Measurements from ENCODE around the gene ANK3. TPM values are rescaled to one million over a fixed set of nuclear protein-coding genes. Genes with fewer than 3 reads are reported as not detected.

ANK3 gene
- total and polyA plus RNA-seq, 3 donors from 2014 or later, result 23.5 to 39.9 (median 38.6) TPM

DNA sequence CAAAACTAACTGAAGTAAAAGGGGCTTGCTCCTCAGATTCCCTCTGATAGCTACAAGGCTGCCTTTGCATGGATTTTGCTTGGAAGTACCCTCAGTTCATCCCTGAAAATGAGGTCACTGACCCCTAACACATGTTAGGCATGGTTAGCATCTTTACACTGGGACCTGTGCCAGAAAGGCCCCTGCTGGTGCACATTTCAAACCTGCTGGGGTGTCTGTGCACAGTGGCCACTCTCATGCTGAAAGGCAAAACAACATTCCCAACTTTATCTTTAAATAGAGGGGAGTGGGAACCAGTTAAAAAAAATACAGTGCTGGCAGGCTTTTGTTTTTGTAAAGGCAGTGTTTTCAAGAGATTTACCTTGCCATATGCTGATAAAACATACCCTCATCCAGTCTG is 99.1 kb downstream of the ANK3 start:
- no peak for DNase-seq
- no peaks in the 10 kb centered on the region for H3K9me3 ChIP-seq
- H3K36me3 ChIP-seq (ENCODE audit: low read depth, missing control alignments), result no peaks in the 10 kb centered on the region
- H3K4me3 ChIP-seq, result no peak overlapping the region
- H3K27ac ChIP-seq, result no peak overlapping the region
- TF ChIP-seq POLR2A (IDR thresholded peaks at IDR 0.05), result no peak
- TF ChIP-seq, protein P1, sequence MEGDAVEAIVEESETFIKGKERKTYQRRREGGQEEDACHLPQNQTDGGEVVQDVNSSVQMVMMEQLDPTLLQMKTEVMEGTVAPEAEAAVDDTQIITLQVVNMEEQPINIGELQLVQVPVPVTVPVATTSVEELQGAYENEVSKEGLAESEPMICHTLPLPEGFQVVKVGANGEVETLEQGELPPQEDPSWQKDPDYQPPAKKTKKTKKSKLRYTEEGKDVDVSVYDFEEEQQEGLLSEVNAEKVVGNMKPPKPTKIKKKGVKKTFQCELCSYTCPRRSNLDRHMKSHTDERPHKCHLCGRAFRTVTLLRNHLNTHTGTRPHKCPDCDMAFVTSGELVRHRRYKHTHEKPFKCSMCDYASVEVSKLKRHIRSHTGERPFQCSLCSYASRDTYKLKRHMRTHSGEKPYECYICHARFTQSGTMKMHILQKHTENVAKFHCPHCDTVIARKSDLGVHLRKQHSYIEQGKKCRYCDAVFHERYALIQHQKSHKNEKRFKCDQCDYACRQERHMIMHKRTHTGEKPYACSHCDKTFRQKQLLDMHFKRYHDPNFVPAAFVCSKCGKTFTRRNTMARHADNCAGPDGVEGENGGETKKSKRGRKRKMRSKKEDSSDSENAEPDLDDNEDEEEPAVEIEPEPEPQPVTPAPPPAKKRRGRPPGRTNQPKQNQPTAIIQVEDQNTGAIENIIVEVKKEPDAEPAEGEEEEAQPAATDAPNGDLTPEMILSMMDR (IDR thresholded peaks at IDR 0.05), result no peak
- intact Hi-C loops (cut with DNase I; ENCODE audit: low total_unique reads), result no loop called here
- no peaks in the 10 kb centered on the region for H3K4me1 ChIP-seq
- H3K27me3 ChIP-seq, result no peaks in the 10 kb centered on the region

DNA sequence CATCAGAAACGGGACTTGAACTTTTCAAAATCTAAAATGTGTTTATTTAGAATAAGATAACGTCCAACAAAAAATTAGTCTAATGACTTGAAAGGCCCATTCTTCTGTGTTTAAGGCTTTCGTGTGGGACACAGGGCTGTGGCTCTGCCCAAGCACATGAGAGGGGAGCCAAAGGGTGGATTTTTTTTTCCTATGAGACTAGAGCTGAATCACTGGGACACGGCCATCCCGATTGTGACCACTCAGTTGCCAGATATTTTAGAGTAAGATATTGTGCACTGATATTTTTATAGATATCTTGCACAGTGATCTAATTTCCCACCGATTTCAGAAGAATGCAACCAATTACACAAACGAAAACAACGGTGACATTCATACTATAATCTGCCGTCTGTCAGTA is 99.9 kb downstream of the ANK3 start:
- Histone ChIP-seq H3K4me1 (no peaks in the 10 kb centered on the region), H3K27ac (no peak overlapping the region), H3K27me3 (no peaks in the 10 kb centered on the region), H3K9me3 (no peaks in the 10 kb centered on the region), H3K4me3 (no peak overlapping the region), H3K36me3 (ENCODE audit: low read depth, missing control alignments) (no peaks in the 10 kb centered on the region)
- 77 to 80% methylated on average over 9 of the region's 9 CpGs for WGBS, 2 donors
- DNase-seq, result no peak
- intact Hi-C loops (cut with DNase I; ENCODE audit: low total_unique reads), result no loop called here
- TF ChIP-seq, protein P1 (IDR thresholded peaks at IDR 0.05), result no peak
- no peak for TF ChIP-seq POLR2A (IDR thresholded peaks at IDR 0.05)

DNA sequence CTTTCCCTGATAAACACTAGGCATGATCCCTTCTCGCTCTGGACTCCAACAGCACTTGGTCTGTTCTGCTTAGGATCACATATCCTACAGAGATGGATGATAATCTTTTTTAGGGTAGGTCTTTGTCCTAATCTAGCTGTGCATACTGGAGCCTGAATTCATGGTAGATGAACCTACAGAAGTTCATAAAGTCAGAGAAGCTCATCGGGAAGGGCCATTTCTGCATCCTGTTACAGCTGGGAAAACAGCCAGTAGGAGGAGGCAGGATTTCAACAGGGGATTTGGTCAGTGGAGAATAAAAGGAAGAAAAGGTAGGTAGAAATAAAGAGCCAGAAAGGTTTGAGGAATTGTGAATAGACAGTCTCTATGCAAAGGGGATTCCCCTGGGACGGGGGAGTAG is 101.4 kb downstream of the ANK3 start:
- TF ChIP-seq POLR2A (IDR thresholded peaks at IDR 0.05), result no peak
- TF ChIP-seq, protein P1 (IDR thresholded peaks at IDR 0.05), result no peak
- H3K9me3 ChIP-seq, result no peaks in the 10 kb centered on the region
- 82 to 89% methylated on average over 3 of the region's 3 CpGs for WGBS, 2 donors
- no peaks in the 10 kb centered on the region for H3K36me3 ChIP-seq (ENCODE audit: low read depth, missing control alignments)
- no peak overlapping the region for H3K4me3 ChIP-seq
- H3K27ac ChIP-seq, result no peak overlapping the region
- intact Hi-C loops (cut with DNase I; ENCODE audit: low total_unique reads), result no loop called here
- no peak for DNase-seq
- no peaks in the 10 kb centered on the region for H3K4me1 ChIP-seq
- no peaks in the 10 kb centered on the region for H3K27me3 ChIP-seq

DNA sequence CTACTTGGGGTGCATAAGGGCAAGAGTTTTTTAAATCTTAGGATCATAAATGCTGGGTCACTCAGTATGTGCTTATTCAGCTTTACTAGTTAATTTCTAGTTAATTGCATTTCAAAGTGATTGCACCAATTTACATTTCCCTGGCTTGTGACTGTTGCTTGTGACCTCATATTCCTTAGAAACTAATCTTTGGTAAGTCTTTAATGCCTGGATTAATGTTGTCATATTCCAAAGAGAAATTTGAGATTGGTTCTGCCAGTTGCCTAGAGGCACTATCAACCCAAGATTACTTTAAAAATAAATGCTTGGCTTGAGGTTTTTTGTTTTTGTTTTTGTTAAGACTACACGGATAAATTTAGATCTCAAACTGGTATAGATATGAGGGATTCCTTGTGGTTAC is 103.1 kb downstream of the ANK3 start:
- no peaks in the 10 kb centered on the region for H3K36me3 ChIP-seq (ENCODE audit: low read depth, missing control alignments)
- no peaks in the 10 kb centered on the region for H3K27me3 ChIP-seq
- no peak for TF ChIP-seq POLR2A (IDR thresholded peaks at IDR 0.05)
- TF ChIP-seq, protein P1 (IDR thresholded peaks at IDR 0.05), result no peak
- 48 to 59% methylated on average over 1 of the region's 1 CpG for WGBS, 2 donors
- H3K4me1 ChIP-seq, result no peaks in the 10 kb centered on the region
- no peak overlapping the region for H3K27ac ChIP-seq
- intact Hi-C loops (cut with DNase I; ENCODE audit: low total_unique reads), result no loop called here
- H3K4me3 ChIP-seq, result no peak overlapping the region
- no peaks in the 10 kb centered on the region for H3K9me3 ChIP-seq
- no peak for DNase-seq

DNA sequence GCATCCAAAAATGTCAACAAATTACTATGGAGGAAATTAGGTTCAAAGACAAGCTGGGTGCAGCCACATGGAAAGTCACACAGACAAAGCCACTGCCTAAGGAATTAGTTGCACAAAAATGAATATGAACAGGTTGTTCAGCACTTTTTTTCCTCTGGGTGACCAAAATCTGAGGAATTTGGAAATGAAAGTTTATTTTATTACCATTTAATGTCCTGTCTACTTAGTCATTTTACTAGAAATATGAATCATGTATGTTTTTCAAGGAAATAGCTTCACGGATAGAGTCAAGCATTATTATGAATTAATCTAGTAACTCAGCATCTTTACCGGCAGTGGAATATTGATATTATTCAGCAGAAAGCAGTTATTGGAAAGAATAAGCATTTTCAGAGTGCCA is 106.3 kb downstream of the ANK3 start:
- Histone ChIP-seq H3K27me3 (no peaks in the 10 kb centered on the region), H3K36me3 (ENCODE audit: low read depth, missing control alignments) (no peaks in the 10 kb centered on the region), H3K4me1 (no peaks in the 10 kb centered on the region), H3K9me3 (no peaks in the 10 kb centered on the region), H3K27ac (no peak overlapping the region), H3K4me3 (no peak overlapping the region)
- no peak for TF ChIP-seq POLR2A (IDR thresholded peaks at IDR 0.05)
- TF ChIP-seq, protein P1 (IDR thresholded peaks at IDR 0.05), result no peak
- intact Hi-C loops (cut with DNase I; ENCODE audit: low total_unique reads), result no loop called here
- 81 to 92% methylated on average over 2 of the region's 2 CpGs for WGBS, 2 donors
- no peak for DNase-seq

All from testis (tissue), 3 donors.